Activated naive CD4-positive, alpha-beta T cell treated with anti-CD3 and anti-CD28 coated beads, Interleukin-2, amount 50 U/mL, for 72 hours (primary cell): Measurements from ENCODE around the gene RALGAPA2. TPM values are rescaled to one million over a fixed set of nuclear protein-coding genes. Genes with fewer than 3 reads are reported as not detected.

ENCODE experiments used
- ATAC-seq, 2 donors: fragments of 150-1000 bp; cut with Tn5 transposase; 2 replicates each; pipeline ENCODE4 v1.10.0; 2021; ENCODE audit warnings: mild to moderate bottlenecking in 2 of 2, moderate library complexity in 2 of 2
- DNase-seq, 2 donors: peaks; one replicate each; pipeline ENCODE4 v3.0.0; 2021 to 2022; ENCODE audit warnings: low spot score in 2 of 2
- H3K27ac Mint-ChIP-seq, 2 donors: one replicate each; pipeline ENCODE4 v1.8.0; 2022; ENCODE audit warnings: mild to moderate bottlenecking in 2 of 2, mixed read lengths in 2 of 2
- H3K36me3 Mint-ChIP-seq, 2 donors: one replicate each; pipeline ENCODE4 v1.8.0; 2022; ENCODE audit warnings: mixed read lengths in 2 of 2
- H3K9me3 Mint-ChIP-seq, 2 donors: one replicate each; pipeline ENCODE4 v1.8.0; 2022; ENCODE audit warnings: mixed read lengths in 2 of 2
- total RNA-seq, 2 donors: library from RNA; stranded (reverse); gene quantifications; one replicate each; pipeline ENCODE4 v1.2.3, GENCODE V29; 2022

The RALGAPA2 gene
- total RNA-seq, 2 donors from 2014 or later: 24.9 to 33.1 TPM

DNA sequence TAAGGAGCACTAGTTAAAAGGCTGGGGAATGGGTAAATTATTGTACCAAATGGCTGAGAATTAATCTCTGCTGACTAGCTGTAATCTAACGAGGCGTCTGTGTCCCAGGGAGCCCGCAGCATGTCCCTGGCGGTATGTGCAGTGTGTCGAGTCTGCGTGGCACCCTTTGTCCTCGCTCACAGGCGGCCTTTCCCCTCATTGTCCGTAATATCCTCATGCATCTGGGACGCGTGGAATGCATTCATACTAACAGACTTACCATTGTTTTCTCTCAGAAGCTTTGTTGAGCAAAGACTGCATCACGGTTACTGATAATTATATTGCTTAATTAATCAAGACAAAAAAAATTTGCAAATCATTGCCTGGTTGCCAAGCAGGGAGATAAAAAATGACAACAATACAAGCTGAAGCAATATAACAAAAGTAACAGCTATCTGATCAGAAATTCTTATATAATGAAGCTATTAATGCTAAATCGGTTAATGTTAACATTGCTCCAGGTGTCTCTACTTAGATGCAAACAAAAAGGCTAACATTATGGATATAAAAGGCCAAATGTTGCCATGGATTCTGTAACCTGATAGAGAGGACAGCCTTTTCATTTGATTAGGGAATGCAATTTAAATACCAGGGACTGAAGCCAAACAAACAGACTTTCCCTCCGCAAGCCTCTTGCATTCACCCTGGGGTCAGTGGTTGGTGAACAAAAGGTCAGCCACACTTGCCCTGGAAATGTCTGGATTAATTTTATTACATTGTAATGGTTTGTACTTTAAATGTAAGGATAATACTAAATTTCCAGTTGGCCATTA, 219.7 kb downstream of the RALGAPA2 start:
- Mint-ChIP-seq H3K36me3 (peaks cover 27 to 36% of the 10 kb centered on the region in 2 donors), H3K27ac (peak overlapping the region in 1 of 2 donors; percentile 99), H3K9me3 (no peaks in the 10 kb centered on the region)
- no peak for ATAC-seq
- DNase-seq: no peak

DNA sequence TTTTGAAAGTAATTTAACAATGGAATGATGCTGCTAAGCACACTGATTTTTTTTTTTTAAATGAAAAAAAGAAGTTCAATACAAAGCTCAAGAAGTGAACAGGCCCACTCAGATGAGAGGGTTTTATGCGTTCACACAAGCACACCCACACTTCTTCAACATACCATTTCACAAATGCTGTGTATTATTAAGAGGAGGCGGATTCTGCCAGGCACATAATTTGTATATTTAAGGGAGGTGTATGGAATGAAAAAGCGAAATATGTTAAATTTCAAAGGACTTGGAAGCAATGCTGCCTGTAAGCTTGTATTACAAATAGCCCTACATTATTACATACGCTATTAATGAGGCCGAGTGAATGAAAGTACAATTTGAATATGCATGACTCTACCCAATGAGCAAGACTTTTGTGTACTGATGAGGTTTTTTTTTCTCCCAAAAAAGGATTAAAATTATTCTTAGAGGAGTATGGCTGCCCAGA, 220.6 kb downstream of the RALGAPA2 start:
- no peak for ATAC-seq
- DNase-seq: no peak
- Mint-ChIP-seq H3K36me3 (peaks cover 31 to 40% of the 10 kb centered on the region in 2 donors), H3K9me3 (no peaks in the 10 kb centered on the region), H3K27ac (peak overlapping the region; percentile 96 to 99)

DNA sequence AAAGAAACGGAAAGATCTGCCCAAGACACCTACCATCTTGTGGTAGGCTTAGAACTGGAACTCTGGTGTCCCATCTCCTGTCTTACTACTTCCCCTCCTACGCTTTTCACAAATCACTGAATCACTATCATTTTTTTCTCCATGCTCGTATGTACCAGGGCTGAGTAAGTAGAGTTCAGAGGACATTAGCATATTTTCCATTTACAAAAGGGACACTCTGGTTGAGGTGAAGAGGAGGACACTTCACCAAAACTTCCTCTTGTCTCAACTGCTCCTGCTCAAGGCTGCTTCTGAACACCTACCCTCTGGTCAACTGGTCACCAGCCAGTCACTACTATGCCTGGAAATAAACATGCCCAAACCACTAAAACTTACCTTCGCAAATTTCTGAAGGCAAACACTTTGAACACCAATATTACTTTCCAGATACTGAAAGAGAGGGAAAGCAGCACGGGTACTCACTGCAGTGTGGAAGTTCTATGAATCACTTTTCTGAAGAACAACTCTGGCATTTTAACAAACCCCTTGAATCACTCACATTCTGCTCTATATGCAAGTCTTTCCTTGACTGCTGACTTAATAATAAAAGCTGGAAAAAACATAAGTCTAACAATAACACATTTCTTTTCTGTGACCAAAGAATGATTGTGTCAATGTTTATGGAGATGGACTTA, 221.2 kb downstream of the RALGAPA2 start:
- no peak for DNase-seq
- H3K36me3 Mint-ChIP-seq: peaks cover 37 to 46% of the 10 kb centered on the region in 2 donors
- ATAC-seq: peak; percentile 74 to 77
- peak overlapping the region; percentile 96 to 99 for H3K27ac Mint-ChIP-seq
- H3K9me3 Mint-ChIP-seq: no peaks in the 10 kb centered on the region

DNA sequence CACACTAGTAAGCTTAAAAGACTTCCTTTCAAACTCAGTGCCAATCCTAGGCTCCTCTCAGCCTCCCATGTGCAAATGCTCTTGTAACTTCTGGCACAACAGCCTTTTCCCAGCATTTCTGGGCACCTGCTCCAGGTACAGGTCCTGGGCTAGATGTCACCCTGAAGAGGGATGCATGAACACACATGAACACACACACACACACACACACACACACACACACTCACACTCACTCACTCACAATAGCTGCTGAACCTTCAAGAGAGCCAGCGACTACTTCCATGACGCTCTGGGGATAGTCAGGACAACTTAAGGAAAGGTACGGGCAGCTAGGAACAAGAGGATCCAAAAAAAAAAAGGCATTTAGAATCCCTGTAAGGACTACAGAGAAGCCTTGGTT, 221.8 kb downstream of the RALGAPA2 start:
- Mint-ChIP-seq H3K27ac (peak overlapping the region; percentile 96 to 99), H3K36me3 (peaks cover 33 to 43% of the 10 kb centered on the region in 2 donors), H3K9me3 (no peaks in the 10 kb centered on the region)
- ATAC-seq (no peak), DNase-seq (no peak)

DNA sequence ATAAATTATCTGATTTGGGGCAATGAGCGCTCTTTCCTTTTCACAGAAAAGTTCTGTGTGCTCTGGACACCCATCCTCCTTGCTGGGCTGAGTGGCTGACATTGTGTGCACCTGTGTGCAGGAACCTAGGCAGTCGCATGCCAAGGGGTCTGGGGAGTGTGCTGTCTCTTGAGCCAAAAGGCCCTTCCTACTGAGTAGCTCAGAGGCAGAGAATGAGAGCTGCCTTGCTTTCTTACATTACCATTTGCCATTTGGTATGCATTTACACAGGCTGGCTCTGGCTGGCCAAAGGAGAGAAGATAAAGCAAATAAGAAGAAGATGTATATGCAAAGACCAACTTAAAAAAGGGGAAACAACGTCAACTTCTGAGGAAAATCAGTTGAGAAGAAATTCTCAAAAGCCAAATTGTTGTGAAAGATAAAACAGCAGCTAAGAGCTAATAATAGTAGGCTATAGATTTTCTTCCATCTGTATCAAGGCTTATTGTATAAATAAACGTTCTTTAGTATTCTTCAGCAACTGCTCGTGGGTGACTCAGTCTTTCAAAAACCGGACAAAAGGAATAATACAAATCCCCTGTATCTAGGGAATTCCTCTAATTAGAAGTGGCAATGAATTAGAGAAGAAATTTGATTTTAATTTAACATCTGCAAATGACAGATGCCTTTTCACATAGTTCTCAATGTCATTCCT, 222.6 kb downstream of the RALGAPA2 start:
- ATAC-seq (no peak), DNase-seq (no peak)
- H3K9me3 Mint-ChIP-seq: no peaks in the 10 kb centered on the region
- peak overlapping the region; percentile 92 to 99 for H3K27ac Mint-ChIP-seq
- peaks cover 33 to 42% of the 10 kb centered on the region in 2 donors for H3K36me3 Mint-ChIP-seq

DNA sequence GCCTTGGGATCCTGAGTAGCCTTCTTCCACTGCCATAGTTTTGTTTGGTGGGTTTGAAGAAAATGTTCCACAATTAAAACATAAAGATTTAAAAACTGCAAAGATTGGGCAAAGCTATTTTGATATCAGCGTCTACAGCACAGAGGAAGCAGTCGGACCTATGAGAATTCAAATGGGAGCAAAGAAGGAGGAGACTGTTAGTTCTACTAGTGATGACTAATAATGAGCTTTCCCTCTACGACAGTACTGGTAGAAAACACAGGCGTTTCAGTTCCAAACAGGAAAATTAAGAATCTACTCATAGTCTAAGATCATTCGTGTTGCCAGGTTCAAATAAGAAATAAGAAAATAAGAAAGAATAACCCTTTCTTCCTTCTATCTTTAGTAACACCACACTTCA, 223.4 kb downstream of the RALGAPA2 start:
- ATAC-seq (peak; percentile 28 to 42), DNase-seq (no peak)
- Mint-ChIP-seq H3K9me3 (no peaks in the 10 kb centered on the region), H3K36me3 (peaks cover 33 to 42% of the 10 kb centered on the region in 2 donors), H3K27ac (peak overlapping the region; percentile 92 to 99)

DNA sequence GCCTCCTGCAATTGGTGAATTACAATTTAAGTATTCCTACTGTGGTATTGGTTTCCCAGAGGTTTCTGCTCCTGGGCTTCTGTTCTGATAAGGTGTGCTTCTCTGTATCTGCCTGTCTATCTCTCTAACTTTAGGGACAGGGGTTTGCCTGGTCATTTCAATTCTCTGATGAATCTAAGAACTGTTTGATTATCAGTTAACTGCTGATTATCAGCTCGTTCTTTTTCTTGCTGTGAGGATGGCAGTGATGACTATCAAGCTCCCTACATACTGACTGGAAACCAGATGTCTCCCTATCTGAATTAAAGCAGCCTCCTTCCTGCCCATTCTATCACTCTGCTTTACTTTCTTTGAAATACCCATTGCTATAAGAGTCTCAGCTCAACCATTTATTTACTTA, 224.1 kb downstream of the RALGAPA2 start:
- H3K36me3 Mint-ChIP-seq: peaks cover 33 to 47% of the 10 kb centered on the region in 2 donors
- no peaks in the 10 kb centered on the region for H3K9me3 Mint-ChIP-seq
- H3K27ac Mint-ChIP-seq: peak overlapping the region; percentile 92 to 99
- ATAC-seq (no peak), DNase-seq (no peak)

DNA sequence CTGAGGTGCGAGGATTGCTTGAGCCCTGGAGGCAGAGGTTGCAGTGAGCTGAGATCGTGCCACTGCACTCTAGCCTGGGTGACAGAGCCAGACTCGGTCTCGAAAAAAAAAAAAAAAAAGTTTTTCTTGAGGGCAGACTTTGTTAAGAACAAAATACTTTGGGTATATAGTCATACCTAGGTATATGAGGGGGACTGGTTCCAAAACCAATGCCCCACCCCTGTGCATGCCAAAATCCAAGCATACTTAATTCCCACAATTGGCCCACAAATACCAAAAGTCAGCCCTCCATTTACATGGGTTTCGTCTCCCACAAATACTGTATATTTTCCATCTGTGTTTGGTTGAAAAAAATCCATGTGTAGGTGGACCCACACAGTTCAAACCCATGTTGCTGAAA, 224.6 kb downstream of the RALGAPA2 start:
- Mint-ChIP-seq H3K27ac (peak overlapping the region; percentile 92 to 99), H3K9me3 (no peaks in the 10 kb centered on the region), H3K36me3 (peaks cover 36 to 47% of the 10 kb centered on the region in 2 donors)
- DNase-seq (no peak), ATAC-seq (peak; percentile 28 to 31)

DNA sequence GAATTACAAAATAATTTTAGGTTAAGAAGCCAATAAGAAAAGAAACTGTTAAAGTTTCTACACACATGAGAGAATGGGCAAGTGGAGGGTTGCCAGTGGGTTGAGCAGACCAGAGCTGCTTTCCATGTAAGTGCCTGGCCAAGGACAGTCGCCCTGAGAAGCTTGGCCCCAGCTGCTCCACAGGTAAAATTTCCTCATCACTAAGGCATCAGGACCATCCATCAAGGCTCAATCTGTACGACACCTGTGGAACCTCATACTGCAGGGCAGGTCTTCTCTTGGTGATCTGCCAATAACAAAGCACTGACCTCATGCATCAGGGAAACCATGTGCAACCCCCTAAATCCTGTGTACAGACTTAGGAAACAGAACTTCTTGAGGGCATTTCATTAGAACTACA, 229.1 kb downstream of the RALGAPA2 start:
- Mint-ChIP-seq H3K27ac (peak overlapping the region in 1 of 2 donors; percentile 76), H3K36me3 (peaks cover 30 to 32% of the 10 kb centered on the region in 2 donors), H3K9me3 (peaks cover 0 to 4% of the 10 kb centered on the region in 2 donors)
- DNase-seq (no peak), ATAC-seq (no peak)

DNA sequence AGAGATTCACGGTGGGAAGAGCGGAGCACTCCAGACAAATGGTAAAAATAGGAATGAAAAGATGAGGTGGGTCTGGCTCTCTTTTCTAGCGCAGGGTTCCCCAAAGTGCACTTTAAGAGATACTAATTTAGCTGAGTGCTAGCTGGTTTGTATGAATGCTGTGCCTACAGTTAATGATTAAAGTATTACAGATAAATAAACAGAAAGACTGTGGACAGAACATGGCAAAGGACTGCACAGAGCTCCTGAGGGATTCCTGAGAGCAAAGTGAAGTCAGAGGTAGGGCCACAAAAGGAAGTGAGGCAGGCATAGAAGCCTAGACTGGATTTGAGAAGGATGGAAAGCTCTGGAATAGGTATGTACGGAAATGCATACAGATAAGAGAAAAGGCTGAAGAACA, 230.0 kb downstream of the RALGAPA2 start:
- DNase-seq (no peak), ATAC-seq (no peak)
- Mint-ChIP-seq H3K36me3 (peaks cover 26 to 30% of the 10 kb centered on the region in 2 donors), H3K27ac (peak overlapping the region in 1 of 2 donors; percentile 76), H3K9me3 (peaks cover 0 to 4% of the 10 kb centered on the region in 2 donors)

DNA sequence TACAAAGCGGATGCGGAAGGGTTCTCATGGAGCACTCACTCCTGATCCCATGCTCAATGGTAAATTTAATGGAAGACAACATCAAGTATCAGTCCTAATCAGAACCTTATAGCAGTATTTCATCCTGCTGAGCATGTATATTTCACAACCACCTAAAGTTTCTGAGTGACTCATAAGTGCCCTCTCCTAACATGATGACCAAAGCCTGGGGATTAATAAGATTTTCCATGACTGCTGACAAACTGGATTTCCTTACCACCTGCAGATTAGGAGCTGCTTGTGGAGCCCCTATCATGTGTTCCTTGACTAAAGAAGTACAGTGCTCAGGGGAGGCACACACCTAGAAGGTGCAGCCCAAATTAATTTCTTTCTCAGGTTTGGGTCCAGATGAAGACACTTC, 231.8 kb downstream of the RALGAPA2 start:
- Mint-ChIP-seq H3K27ac (peak overlapping the region in 1 of 2 donors; percentile 76), H3K9me3 (peaks cover 0 to 4% of the 10 kb centered on the region in 2 donors), H3K36me3 (peaks cover 20 to 26% of the 10 kb centered on the region in 2 donors)
- DNase-seq (no peak), ATAC-seq (peak; percentile 74 to 81)

DNA sequence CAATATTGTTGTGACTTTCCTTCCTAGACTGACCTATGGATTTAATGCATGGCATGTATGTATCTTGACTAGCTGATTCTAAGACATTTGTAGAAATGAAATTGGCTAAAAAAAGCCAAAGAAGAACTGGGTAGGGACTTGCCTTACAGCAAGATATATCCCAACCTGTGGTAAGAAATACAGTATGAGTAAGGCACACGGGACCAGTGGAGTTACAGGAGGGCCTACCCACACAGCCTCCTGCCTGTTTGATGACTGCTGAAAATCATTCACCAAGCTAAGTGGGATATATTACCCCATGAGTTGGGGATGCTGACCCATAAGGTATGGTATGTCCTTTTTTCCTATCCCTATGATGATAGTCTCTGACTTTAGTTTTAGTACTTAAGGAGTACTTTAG, 232.3 kb downstream of the RALGAPA2 start:
- H3K9me3 Mint-ChIP-seq: peaks cover 0 to 4% of the 10 kb centered on the region in 2 donors
- peaks cover 20 to 32% of the 10 kb centered on the region in 2 donors for H3K36me3 Mint-ChIP-seq
- H3K27ac Mint-ChIP-seq: peak overlapping the region; percentile 17 to 76
- no peak for DNase-seq
- ATAC-seq: peak; percentile 55 to 84

DNA sequence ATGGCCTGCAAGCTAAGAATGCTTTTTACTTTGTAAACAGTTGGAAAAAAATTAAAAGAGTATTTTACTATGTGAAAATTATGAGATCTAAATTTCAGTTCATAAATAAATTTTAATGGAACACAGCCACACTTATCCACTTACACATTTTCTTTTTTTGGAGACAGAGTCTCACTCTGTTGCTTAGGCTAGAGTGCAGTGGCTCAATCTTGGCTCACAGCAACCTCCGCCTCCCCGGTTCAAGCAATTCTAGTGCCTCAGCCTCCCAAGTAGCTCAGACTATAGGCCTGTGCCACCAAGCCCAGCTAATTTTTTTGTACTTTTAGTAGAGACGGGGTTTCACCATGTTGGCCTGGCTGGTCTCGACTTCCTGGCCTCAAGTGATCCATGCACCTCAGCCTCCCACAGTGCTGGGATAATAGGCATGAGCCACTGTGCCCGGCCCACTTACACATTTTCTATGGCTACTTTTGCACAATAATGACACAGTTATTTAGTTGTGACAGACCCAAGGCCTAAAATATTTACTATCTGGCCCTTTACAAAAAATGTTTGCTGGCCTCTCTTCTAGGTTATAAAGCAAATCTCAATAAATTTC, 234.9 kb downstream of the RALGAPA2 start:
- H3K36me3 Mint-ChIP-seq: peaks cover 21 to 35% of the 10 kb centered on the region in 2 donors
- peaks cover 0 to 4% of the 10 kb centered on the region in 2 donors for H3K9me3 Mint-ChIP-seq
- DNase-seq (no peak), ATAC-seq (no peak)
- H3K27ac Mint-ChIP-seq: no peak overlapping the region

DNA sequence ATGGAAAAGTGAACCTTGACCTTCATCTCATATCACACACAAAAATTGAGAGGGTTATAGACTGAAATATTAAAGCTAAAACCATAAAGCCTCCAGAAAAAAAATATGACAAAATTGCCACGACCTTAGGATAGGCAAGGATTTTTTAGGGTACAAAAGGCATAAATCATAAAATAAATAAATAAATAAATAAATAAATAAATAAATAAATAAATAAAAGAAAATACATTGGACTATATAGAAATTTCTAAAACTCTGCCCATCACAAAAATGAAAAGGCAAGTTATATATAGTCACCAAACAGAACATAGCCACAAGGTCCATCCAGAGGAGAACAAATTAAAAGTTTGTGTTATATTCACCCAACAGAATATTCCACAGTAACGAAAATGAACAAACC, 235.9 kb downstream of the RALGAPA2 start:
- Mint-ChIP-seq H3K9me3 (no peaks in the 10 kb centered on the region), H3K36me3 (peaks cover 15 to 35% of the 10 kb centered on the region in 2 donors), H3K27ac (no peak overlapping the region)
- ATAC-seq (no peak), DNase-seq (no peak)

DNA sequence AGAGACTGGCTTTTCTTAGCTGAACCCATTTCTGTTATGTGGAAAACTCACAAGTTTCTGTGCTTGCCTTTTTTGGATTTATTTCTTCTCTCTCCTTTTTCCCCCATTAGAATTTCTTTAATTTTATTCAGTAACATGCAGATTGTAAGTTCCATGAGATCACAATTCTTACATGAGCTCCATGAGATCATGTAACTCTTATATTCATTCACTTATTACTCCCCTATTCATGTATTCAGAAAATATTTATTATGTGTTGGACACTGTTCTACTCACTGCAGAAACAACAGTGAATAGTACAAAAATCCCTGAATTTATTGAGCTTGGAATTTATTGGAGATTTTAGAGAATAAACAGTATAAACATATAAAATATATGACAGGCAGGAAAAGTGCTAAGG, 238.8 kb downstream of the RALGAPA2 start:
- ATAC-seq (no peak), DNase-seq (no peak)
- H3K36me3 Mint-ChIP-seq: peaks cover 14 to 25% of the 10 kb centered on the region in 2 donors
- H3K9me3 Mint-ChIP-seq: no peaks in the 10 kb centered on the region
- no peak overlapping the region for H3K27ac Mint-ChIP-seq

DNA sequence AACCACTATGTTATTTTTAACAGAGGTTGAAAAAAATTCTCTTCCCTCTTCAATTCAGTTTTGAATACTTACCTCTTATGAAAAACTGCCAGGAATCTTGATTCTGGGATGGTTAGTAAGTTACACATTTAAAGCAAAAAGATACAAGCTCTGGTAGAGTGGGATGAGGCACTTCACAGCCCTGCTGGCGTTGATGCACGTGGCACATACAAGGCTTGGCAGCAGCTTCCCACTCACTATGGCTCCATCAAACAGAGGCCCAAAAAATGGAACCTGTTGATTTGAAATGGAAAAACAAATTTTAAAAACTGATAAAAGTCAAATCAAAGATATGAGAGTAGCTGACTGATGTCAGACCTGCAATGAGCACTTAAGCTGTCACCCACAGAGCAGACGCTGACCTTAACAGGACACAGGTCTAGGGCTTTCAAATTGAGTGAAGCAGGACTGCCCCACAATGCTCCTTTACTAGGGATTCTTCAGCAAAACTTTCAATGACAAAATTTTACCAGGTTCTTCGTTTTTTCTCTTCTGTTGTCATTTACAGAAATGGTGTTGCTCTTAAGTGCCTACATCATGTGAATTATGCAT, 239.7 kb downstream of the RALGAPA2 start:
- DNase-seq (no peak), ATAC-seq (peak in 1 of 2 donors; percentile 60)
- Mint-ChIP-seq H3K36me3 (peaks cover 23 to 25% of the 10 kb centered on the region in 2 donors), H3K27ac (no peak overlapping the region), H3K9me3 (no peaks in the 10 kb centered on the region)
